ENCODE measurements around the gene RINL.

- no peak for TF ChIP-seq CTCF (IDR thresholded peaks at IDR 0.05; ENCODE audit: low read length)
- no peak for TF ChIP-seq EZH2 (IDR thresholded peaks at IDR 0.05; ENCODE audit: borderline replicate concordance, low read length)
These were observed 51.1 kb downstream of the RINL start for GRCh38 chr19:38826856-38827551.

All from OCI-LY1 (cell line).